Dermis microvascular lymphatic vessel endothelial cell (primary cell): ENCODE data around the gene HDDC2. TPM values are rescaled to one million over a fixed set of nuclear protein-coding genes. Genes with fewer than 3 reads are reported as not detected.
"Not testable (repeated sequence)": the region's sequence is repeated elsewhere in the genome, so short reads cannot be mapped to it uniquely, and the experiment has no call there.

ENCODE experiments used
- DNase-seq, 2 donors: peaks; one replicate each; pipeline versions ENCODE4 v3.0.0 to v3.0.0-alpha.2; 2010; ENCODE audit warnings: low read depth in 2 of 2
- total RNA-seq: library from RNA; depleted of rRNA; stranded (reverse); fragments of >200 nt; gene quantifications from 2 replicates; pipeline ENCODE4 v1.2.1, GENCODE V29; 2014

The HDDC2 gene
- total RNA-seq, 1 donor from 2014 or later = 3.2 TPM

DNA sequence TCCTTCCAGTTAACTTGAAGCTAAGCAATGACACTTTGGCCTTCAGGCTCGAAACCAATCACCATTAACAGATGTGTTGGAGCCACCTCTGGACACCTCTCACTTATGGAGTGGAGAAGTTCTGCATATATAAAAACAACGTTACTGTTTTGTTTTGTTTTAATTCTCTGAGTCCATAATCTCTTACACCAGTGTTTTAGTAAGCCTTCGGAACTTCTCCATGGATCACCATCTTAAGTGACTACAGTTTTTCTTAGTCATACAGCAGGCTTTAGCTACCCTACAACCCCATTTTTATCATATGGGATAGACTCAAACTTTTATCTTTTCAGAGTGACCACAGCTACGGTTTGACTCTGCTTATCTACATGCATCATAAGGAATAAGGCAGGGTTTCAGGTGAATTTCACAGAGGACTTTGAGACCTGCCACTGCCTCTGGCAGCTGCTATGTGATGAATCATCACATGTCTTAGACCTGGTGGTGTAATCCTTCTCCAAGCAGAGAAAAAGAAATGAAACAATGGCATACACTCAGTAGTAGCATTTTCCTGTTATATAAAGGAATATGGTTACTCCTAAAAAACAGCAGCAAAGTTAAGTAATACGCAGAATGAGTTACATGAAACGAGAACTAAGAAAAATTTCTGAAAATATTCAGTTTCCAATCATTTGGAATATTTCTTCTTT lies 5.5 kb upstream of the HDDC2 start:
- peak in 1 of 2 donors; percentile 16 for DNase-seq

DNA sequence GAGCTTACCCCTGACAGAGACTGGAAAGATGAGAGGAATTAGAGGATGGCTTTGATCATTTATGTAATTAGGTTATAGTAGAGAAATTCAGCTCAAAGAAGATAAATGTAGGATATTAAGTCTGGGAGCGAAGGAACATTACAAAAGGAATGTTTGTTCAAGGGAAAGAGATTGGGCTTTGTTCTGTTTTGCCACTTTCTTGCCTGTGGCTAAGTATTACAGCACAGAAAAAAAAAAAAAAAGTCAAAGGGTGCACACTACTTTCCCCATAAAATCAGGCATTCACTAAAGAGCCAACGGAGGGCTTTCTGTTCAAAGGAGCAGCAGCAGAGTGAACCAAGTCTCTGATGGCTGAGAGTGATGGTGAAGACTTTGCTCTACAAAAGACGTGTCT lies 5.0 kb upstream of the HDDC2 start:
- DNase-seq = no peak

DNA sequence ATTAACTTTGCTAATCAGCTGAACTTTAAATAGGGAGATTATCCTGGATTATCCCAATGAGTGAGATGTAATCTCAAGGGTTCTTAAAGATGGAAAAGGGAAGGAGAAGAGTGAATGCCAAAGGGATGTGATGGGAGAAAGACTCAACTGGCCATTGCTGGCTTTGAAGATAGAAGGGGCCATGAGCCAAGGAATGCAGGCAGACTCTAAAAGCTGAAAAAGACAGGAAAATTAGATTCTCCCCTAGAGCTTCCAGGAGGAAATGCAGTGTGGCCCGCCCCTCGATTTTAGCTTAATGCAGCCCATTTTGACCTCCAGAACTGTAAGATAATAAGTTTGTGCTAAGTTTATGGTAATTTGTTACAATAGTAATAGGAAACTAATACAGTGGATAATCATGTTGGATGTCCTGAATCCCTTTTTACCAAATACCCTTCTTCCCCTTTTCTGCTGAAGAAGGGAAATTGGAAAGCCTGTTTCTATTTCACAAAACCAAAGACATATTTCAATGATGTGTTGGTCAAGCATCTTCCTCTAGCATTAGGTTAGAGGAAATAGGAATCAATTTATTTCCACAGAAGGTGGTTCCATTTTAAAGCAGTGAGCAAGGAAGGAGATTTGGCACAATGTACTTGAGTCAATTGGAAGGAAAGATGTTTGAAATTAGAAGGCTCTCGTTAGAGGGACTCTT lies 3.3 kb upstream of the HDDC2 start:
- no peak for DNase-seq

DNA sequence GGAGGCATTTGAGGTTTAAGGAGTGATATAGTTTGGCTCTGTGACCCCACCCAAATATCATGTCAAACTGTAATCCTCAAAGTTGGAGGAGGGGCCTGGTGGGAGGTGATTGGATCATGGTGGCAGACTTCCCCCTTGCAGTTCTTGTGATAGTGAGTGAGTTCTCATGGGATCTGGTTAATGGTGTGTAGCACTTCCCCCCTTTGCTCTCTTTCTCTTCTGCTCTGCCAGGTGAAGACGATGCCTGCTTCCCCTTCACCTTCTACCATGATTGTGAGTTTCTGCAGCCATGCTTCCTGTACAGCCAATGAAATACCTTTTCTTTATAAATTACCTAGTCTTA lies 1.7 kb upstream of the HDDC2 start:
- DNase-seq = no peak

DNA sequence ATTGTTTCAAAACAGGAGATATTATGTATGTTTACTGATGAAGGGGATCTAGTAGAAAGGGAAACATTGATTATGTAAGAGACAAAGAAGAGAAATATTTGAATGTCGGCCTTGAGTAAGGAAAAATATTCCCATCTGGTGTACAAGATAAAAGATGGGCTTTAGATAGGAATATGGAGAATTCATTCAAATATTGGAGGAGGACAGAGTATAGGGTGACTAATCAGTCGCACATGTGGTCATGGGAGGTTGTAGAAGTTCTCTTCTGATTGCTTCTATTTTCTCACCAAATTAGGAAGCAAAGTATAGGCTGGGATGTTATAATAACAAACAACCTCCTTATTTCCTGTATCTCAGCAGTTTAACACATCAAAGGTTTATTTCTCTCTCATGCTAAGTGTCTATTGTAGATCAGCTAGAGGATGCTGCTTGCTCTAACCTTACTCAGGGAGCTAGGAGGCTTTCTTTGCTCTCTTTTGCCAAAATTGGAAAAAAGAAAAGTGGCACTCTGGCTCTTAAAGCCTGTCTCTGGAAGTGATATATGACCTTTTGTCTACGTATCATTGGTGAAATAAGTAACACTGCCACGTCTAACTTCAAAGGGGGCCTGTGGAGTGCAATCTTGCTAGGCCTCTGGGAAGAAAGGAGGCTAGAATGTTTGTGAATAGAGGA lies 1.2 kb upstream of the HDDC2 start:
- DNase-seq = no peak

DNA sequence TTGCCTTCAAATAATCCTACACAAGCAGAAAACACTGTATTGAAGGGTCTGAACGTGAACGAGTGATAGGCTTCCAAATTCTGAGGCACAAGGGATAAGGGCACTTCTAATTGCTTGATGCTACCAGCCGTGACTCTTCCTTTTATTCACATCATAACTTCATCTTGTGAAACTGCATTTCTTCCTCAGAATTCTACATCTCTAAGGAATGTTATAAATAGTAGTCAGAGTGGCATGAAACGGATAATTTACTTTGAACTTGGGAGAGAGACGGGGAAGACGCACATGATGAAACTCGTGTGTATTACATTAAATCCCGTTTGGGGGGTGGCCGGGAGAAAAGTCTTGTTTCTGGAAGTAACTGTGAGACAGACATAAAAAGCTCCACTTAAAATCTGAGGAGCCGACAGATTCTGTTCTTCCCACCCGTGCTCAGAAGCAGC lies 754 bp downstream of the HDDC2 start:
- no peak for DNase-seq

DNA sequence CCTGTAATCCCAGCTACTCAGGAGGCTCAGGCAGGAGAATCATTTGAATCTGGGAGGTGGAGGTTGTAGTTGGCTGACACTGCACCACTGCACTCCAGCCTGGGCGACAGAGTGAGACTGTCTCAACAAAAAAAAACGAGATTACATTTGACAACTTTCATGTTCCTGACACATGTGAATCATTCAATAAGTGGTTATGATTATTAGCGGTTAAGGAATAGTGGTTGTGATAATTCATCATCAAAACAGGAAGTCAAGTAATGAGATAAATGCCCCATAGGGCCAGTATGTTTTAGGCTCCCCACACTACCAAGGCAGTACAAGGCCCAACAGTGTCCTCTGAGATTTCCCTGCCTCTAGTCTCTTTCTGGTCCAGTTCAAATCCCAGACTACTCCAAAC lies 2.5 kb downstream of the HDDC2 start:
- DNase-seq = no peak

DNA sequence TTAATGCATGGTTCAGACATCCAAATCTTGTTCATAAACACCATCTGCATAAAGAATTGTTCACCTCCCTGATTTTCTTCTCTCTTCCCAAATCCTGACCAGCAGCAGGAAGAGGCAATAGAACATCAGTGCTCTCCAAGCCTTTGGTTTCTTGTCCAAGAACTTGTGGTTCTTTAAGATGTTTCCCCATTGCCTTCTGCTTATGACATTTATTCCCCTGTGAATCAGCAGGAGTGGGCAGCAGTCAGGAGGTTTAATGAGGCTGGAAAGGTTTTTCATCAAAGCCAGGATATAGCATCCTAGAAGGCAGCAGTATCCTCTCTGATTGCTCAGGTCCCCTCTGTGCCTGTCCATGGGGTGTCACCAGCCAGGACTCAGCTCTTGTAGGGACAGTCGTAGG lies 5.3 kb downstream of the HDDC2 start:
- DNase-seq = no peak

DNA sequence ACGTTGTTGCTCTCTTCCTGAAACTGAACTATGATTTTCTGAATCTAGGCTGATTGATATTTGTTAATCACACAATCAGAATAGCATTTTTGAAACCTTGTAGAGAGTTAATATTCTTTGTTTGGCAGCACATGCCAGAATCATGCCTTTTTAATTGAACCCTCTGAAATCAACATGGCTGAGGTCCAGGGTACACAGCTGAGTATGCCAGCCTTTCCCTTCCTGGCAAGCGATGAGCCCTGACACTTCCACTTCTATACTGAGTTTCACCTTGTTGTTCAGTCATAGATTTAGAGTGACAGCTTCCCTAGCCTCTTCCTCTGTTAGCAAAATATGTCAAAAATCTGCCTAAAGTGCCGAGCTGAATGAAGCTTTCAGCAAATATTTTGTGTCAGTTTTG lies 6.8 kb downstream of the HDDC2 start:
- peak; percentile 43 to 46 for DNase-seq

DNA sequence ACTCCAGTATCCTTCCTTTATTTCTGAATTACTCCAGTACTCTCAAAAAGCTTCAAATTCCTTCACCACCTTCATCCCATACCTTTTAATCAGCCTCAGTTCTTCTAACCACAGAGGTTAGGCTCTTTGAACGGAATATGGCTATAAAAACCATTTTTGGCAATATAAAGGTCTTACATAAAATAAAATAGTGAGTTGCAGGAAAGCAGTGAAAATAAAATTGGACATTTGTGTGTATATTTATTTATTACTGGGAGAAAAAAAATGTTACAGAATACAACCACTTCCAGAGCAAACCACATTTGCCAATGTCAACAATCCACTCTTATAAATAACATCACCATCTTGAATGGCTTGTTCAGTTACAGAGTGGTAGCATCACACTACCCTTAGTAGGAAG lies 7.7 kb downstream of the HDDC2 start:
- DNase-seq = no peak

DNA sequence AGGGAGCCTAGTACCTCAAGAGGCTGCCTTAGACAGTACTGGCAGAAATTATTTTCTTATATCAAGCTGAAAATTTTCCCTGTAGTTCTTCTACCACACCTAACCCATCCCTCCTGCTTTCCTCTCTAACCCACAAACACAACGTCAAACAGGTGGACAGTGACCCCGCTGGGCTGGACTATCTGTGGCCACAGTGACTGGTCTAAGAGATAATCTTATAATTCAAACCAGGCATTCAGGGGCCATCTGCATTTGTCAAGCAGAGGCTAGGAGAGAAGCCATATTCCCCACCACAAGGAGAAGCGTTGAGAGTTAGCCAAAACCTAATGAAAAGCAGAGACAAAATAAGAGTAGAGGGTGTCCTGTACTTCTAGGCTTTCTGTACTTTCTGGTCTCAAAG lies 8.2 kb downstream of the HDDC2 start:
- DNase-seq = no peak

DNA sequence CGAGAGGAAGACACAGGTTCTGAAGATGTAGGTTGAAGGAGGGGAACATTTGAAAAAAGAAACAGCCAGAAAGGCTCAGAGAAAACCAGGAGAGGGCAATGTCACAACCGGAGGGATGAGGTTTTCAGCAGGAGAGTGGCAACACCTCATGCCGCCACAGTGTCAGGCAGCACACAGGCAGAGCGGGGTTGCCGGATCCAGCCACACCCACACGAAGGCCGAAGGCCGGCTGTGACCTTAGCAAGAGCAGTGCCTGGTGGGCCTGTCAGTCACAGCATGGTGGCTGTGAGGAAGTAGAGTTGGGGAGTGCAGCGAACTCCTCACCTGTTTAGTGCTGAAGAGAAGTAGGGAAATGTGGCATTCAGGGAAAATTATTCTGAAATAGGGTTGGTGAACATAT lies 14.0 kb downstream of the HDDC2 start:
- DNase-seq = no peak

DNA sequence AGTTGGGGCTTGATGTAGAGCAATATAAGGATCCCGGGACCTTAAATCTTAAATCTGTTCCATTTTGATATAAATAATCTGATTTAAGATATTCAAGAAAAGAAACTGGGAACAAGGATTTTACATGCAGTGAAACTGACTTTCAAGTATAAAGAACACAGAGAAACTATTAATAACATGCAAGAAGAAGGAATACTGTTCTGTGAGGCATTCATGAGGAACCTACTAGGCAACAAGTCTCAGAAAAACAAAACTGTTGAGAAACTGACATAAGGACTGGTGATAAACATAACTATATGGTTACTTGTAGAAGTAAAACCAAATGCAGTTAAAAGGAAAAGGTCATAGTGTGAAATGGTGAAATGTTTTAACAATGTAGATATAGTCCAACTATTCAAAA lies 15.8 kb downstream of the HDDC2 start:
- no peak for DNase-seq

DNA sequence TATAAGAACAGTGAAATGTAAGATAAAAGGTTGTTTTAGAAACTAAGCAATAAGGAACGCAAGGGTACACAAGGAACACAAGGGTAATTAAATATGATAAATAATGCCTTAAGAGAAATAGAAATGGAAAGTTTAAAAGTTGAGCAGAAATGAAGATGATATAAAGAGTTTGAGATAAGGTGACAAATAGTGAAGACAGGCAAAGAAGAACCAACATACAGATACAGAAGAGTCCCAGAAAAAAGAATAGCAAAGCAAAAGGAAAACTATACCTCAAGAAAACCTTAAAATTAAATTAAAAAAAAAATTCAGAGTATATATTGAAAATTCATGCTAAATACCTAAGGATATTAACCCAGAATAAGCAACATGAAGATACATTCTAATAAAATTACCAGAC lies 16.4 kb downstream of the HDDC2 start:
- no peak for DNase-seq

DNA sequence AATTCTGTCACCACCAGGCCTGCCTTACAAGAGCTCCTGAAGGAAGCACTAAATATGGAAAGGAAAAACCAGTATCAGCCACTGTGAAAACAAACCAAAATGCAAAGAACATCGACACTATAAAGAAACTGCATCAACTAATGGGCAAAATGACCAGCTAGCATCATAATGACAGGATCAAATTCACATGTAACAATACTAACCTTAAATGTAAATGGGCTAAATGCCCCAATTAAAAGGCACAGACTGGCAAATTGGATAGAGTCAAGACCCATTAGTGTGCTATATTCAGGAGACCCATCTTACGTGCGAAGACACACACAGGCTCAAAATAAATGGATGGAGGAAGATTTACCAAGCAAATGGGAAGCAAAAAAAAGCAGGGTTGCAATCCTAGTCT lies 19.3 kb downstream of the HDDC2 start:
- not testable (repeated sequence) for DNase-seq

DNA sequence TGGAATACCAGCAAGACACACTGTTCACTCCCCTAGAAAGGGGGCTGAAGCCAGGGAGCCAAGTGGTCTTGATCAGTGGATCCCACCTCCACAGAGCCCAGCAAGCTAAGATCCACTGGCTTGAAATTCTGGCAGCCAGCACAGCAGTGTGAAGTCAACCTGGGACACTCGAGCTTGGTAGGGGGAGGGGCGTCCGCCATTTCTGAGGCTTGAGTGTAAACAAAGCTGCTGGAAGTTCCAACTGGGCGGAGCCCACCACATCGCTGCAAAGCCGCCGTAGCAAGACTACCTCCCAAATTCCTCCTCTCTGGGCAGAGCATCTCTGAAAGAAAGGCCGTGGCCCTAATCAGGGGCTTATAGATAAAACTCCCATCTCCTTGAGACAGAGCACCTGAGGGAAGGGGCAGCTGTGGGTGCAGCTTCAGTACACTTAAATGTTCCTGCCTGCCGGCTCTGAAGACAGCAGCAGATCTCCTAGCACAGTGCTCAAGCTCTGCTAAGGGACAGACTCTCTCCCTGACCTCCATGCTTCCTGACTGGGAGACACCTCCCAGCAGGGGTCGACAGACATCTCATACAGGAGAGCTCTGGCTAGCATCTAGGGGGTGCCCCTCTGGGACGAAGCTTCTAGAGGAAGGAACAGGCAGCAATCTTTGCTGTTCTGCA lies 21.3 kb downstream of the HDDC2 start:
- not testable (repeated sequence) for DNase-seq

DNA sequence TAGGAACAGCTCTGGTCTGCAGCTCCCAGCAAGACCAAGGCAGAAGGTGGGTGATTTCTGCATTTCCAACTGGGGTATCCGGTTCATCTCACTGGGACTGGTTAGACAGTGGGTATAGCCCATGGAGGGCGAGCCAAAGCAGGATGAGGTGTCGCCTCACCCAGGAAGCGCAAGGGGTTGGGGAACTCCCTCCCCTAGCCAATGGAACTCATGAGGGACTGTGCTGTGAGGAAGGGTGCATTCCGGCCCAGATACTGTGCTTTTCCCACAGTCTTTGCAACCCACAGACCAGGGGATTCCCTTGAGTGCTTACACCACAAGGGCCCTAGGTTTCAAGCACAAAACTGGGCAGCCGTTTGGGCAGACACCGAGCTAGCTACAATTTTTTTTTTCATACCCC lies 21.8 kb downstream of the HDDC2 start:
- DNase-seq = no peak

DNA sequence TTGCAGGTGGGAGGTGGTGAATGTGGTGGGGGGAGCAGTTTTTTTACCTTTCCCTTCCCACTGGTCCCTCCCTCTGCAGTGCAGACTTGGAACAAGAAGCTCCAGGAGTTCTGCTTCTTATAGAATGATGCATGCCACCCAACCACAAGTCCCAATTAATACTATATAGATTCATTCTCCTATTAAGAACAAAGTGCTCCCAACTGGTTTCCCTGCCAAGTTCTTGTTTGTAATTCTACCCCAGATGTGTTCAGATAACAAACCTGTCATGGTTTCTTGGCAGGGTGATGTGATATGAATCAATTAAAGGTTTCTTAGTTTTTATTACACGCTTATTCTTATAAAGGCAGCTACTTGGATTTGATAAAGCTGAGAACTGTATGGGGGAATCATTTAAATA lies 23.9 kb downstream of the HDDC2 start:
- no peak for DNase-seq

DNA sequence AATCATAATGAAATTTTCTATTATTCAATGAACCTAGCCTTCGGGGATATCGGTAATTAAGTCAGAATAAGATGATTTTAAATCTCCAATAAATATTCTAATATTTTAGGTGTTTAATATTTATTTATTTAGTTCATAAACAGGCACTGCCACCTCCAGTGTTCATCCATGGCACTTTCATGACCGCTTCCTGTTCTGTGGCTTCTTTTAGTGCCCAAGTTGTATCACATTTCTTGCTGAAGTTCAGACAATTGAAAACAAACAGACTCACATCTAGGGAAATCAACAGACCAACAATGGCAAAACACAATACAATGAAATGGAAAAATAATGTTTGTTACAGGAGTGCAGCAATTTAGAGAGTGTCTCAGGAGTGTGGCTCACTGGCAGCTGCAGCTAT lies 26.0 kb downstream of the HDDC2 start:
- no peak for DNase-seq

DNA sequence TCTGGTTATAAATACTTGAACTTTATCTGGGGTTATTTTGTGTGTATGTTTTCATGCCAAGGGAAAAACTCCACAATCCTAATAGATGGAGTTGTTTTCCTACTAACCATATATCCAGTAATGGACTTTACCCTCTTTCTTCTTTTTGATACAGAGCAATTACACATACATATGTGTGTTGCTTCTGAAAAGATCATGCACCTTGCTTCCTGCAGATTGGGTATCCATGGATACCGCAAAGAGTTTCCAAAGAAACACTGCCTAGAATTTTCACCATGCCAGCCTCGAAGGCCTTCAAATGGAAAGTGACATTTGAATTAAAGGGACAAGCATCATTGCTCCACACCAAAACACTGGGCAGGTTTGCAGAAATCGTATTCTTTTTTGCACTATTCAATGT lies 26.8 kb downstream of the HDDC2 start:
- peak; percentile 72 to 78 for DNase-seq

DNA sequence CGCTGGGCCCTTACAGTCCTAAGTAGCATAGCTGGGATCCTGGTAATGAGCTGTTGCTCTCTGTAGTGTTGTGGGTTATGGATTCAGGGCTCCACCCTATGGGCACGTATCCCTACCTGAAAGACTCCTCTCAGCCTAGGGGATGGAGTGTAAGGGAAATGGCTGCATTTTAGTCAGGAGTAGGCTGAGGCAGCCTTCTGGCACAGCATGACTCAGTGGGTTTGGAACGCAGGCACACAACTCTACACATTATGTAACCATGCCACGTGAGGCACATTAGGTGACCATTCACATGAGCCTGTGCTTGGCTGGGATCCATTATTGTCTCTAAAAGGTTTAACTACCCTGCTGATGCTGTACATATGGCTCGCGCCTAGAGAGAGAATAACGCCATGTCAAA lies 27.8 kb downstream of the HDDC2 start:
- DNase-seq = peak; percentile 94 to 95

DNA sequence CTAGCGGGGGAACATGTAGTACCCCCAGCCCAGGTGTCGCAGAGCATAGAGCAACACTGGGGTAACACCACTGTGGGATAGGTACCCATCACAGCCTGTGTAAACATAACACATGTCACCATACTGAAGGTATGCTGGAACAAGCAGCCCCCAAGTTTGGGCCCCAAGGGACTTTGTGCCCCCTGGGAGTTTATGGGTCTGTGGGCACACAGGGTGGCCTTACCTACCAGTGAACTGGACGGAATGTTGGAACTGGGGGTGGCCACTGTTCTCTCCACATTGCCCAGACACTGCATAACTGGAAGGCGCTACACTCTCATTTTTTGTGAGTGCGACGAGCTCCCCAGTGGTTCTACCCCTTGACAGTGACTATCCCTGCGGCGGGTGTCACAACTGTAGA lies 28.5 kb downstream of the HDDC2 start:
- no peak for DNase-seq
